HG02840 (cell line): ENCODE measurements around the gene PKP4.

Experiments
- ATAC-seq: cut with Tn5 transposase; IDR thresholded peaks from one replicate; pipeline ENCODE4 v1.9.1; 2021; ENCODE audit warnings: mild to moderate bottlenecking, moderate library complexity, moderate number of reproducible peaks; ENCODE audit not compliant: unreplicated experiment, low FRiP score

PKP4 gene

GRCh38 chr2:158582670-158583069, 125.9 kb downstream of the PKP4 start:
- ATAC-seq, result no peak

- no peak for ATAC-seq
These were observed 127.2 kb downstream of the PKP4 start for GRCh38 chr2:158583923-158584322.

- no peak for ATAC-seq
These were observed 129.7 kb downstream of the PKP4 start for GRCh38 chr2:158586491-158586890.

GRCh38 chr2:158589303-158589702, 132.6 kb downstream of the PKP4 start:
- ATAC-seq, result no peak

GRCh38 chr2:158598862-158599517, 142.2 kb downstream of the PKP4 start:
- ATAC-seq, result no peak

- no peak for ATAC-seq
These were observed 142.9 kb downstream of the PKP4 start for GRCh38 chr2:158599609-158600008.

GRCh38 chr2:158600155-158600802, 143.5 kb downstream of the PKP4 start:
- no peak for ATAC-seq

GRCh38 chr2:158602027-158602426, 145.3 kb downstream of the PKP4 start:
- no peak for ATAC-seq

- ATAC-seq, result no peak
These were observed 146.5 kb downstream of the PKP4 start for GRCh38 chr2:158603205-158603604.

- no peak for ATAC-seq
These were observed 147.2 kb downstream of the PKP4 start for GRCh38 chr2:158603986-158604385.

GRCh38 chr2:158610059-158610458, 153.3 kb downstream of the PKP4 start:
- no peak for ATAC-seq

GRCh38 chr2:158616480-158617000, 159.8 kb downstream of the PKP4 start:
- ATAC-seq, result no peak

- no peak for ATAC-seq
These were observed 162.2 kb downstream of the PKP4 start for GRCh38 chr2:158618891-158619490.

- no peak for ATAC-seq
These were observed 162.7 kb downstream of the PKP4 start for GRCh38 chr2:158619496-158619895.

GRCh38 chr2:158620656-158621055, 163.9 kb downstream of the PKP4 start:
- no peak for ATAC-seq

- ATAC-seq, result no peak
These were observed 167.4 kb downstream of the PKP4 start for GRCh38 chr2:158624071-158624667.

- no peak for ATAC-seq
These were observed 168.2 kb downstream of the PKP4 start for GRCh38 chr2:158624961-158625360.

- ATAC-seq, result no peak
These were observed 172.4 kb downstream of the PKP4 start for GRCh38 chr2:158629116-158629515.

GRCh38 chr2:158633261-158633660, 176.5 kb downstream of the PKP4 start:
- no peak for ATAC-seq

GRCh38 chr2:158634627-158635026, 177.9 kb downstream of the PKP4 start:
- no peak for ATAC-seq

- no peak for ATAC-seq
These were observed 179.3 kb downstream of the PKP4 start for GRCh38 chr2:158635961-158636601.
